ENCODE results near the gene RSBN1L.

RSBN1L gene

DNA sequence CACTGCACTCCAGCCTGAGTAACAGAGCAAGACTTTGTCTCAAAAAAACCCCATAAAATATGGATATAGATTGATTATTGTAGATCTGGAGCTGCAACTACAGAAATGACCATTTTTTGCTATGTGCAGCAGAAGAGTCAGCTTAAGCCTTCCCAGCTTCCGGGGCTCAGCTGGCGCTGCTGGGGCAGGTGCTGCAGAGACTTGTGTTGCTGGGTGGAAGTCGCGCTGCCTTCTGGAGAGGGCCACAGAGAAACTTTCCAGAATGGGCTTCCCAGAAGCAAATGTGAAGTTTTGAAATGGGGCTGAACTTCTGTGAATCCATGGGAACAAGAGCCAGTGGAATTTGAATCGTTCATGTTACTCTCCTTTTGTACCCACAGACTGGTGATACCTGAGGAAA lies 37.3 kb upstream of the RSBN1L start:
- TF ChIP-seq SIN3A (IDR thresholded peaks at IDR 0.05; ENCODE audit: borderline replicate concordance, insufficient read depth, low read length) (no peak), TAF1 (IDR thresholded peaks at IDR 0.05; ENCODE audit: borderline replicate concordance, insufficient read depth, low read length) (no peak), FOXP2 (optimal IDR thresholded peaks at IDR 0.05; ENCODE audit: borderline replicate concordance, extremely low read depth, extremely low read length, insufficient read depth) (no peak), POLR2AphosphoS5 (IDR thresholded peaks at IDR 0.05; ENCODE audit: low read depth, low read length) (no peak)
- TF ChIP-seq, protein P1, sequence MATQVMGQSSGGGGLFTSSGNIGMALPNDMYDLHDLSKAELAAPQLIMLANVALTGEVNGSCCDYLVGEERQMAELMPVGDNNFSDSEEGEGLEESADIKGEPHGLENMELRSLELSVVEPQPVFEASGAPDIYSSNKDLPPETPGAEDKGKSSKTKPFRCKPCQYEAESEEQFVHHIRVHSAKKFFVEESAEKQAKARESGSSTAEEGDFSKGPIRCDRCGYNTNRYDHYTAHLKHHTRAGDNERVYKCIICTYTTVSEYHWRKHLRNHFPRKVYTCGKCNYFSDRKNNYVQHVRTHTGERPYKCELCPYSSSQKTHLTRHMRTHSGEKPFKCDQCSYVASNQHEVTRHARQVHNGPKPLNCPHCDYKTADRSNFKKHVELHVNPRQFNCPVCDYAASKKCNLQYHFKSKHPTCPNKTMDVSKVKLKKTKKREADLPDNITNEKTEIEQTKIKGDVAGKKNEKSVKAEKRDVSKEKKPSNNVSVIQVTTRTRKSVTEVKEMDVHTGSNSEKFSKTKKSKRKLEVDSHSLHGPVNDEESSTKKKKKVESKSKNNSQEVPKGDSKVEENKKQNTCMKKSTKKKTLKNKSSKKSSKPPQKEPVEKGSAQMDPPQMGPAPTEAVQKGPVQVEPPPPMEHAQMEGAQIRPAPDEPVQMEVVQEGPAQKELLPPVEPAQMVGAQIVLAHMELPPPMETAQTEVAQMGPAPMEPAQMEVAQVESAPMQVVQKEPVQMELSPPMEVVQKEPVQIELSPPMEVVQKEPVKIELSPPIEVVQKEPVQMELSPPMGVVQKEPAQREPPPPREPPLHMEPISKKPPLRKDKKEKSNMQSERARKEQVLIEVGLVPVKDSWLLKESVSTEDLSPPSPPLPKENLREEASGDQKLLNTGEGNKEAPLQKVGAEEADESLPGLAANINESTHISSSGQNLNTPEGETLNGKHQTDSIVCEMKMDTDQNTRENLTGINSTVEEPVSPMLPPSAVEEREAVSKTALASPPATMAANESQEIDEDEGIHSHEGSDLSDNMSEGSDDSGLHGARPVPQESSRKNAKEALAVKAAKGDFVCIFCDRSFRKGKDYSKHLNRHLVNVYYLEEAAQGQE (IDR thresholded peaks at IDR 0.05; ENCODE audit: insufficient read depth in 1 of 2, low read depth in 2 of 2, low read length in 2 of 2): no peak

DNA sequence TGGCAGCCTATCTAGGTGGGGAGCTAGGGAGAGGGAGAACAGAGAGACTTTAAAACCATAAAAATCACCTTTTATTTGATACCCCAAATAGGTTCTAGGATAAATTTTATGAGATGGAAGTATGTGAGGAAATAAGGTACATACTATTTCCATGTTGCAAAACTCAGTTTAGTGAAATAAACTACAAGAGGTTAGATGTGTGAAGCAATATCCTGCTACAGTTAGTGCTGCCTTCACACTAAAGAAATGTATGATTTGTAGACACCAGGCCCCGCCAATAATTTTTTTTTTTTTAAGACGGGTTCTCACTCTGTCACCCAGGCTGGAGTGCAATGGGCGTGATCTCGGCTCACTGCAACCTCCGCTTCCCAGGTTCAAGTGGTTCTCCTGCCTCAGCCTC lies 34.4 kb upstream of the RSBN1L start:
- TF ChIP-seq POLR2AphosphoS5 (IDR thresholded peaks at IDR 0.05; ENCODE audit: low read depth, low read length): no peak
- no peak for TF ChIP-seq TAF1 (IDR thresholded peaks at IDR 0.05; ENCODE audit: borderline replicate concordance, insufficient read depth, low read length)
- TF ChIP-seq, protein P1 (IDR thresholded peaks at IDR 0.05; ENCODE audit: insufficient read depth in 1 of 2, low read depth in 2 of 2, low read length in 2 of 2): no peak
- TF ChIP-seq SIN3A (IDR thresholded peaks at IDR 0.05; ENCODE audit: borderline replicate concordance, insufficient read depth, low read length): no peak
- no peak for TF ChIP-seq FOXP2 (optimal IDR thresholded peaks at IDR 0.05; ENCODE audit: borderline replicate concordance, extremely low read depth, extremely low read length, insufficient read depth)

DNA sequence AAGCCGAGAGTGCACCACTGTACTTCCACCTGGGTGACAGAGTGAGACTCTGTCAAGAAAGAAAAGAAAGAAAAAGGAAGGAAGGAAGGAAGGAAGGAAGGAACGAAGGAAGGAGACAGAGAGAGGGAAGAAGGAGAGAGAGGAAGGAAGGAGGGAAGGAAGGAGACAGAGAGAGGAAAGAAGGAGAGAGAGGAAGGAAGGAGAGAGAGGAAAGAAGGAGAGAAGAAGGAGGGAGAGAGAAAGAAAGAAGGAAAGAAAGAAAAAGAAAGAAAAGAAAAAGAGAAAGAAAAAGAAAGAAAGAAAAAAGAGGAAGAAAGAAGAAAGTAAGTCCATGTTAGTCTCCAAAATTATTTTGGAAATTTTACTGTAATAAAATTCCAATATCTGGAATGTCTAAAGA lies 33.4 kb upstream of the RSBN1L start:
- no peak for TF ChIP-seq POLR2AphosphoS5 (IDR thresholded peaks at IDR 0.05; ENCODE audit: low read depth, low read length)
- no peak for TF ChIP-seq TAF1 (IDR thresholded peaks at IDR 0.05; ENCODE audit: borderline replicate concordance, insufficient read depth, low read length)
- TF ChIP-seq SIN3A (IDR thresholded peaks at IDR 0.05; ENCODE audit: borderline replicate concordance, insufficient read depth, low read length): no peak
- TF ChIP-seq FOXP2 (optimal IDR thresholded peaks at IDR 0.05; ENCODE audit: borderline replicate concordance, extremely low read depth, extremely low read length, insufficient read depth): no peak
- TF ChIP-seq, protein P1 (IDR thresholded peaks at IDR 0.05; ENCODE audit: insufficient read depth in 1 of 2, low read depth in 2 of 2, low read length in 2 of 2): no peak

- no peak for TF ChIP-seq POLR2AphosphoS5 (IDR thresholded peaks at IDR 0.05; ENCODE audit: low read depth, low read length)
- no peak for TF ChIP-seq TAF1 (IDR thresholded peaks at IDR 0.05; ENCODE audit: borderline replicate concordance, insufficient read depth, low read length)
- TF ChIP-seq, protein P1 (IDR thresholded peaks at IDR 0.05; ENCODE audit: insufficient read depth in 1 of 2, low read depth in 2 of 2, low read length in 2 of 2): no peak
- TF ChIP-seq FOXP2 (optimal IDR thresholded peaks at IDR 0.05; ENCODE audit: borderline replicate concordance, extremely low read depth, extremely low read length, insufficient read depth): no peak
- TF ChIP-seq SIN3A (IDR thresholded peaks at IDR 0.05; ENCODE audit: borderline replicate concordance, insufficient read depth, low read length): no peak
Observed at GRCh38 chr7:77664715-77665114, 31.5 kb upstream of the RSBN1L start.

DNA sequence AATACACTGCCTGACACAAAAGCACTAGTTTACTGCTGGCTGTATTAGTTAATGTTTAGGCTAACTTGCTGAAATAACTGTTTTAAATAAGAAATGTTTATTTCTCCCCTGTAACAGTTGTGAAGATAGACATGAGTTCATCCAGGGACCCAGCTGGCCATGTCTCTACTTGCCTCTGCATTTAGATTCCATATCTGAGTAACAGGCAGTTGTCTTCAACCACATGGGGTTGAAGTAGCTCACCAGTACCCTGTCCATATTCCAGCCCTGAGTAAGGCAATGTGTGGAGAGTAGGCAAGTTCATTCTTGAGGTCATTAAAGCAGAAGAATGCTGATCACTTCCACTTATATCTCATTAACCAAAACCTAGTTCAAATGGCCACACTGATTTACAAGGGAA lies 31.1 kb upstream of the RSBN1L start:
- TF ChIP-seq, protein P1 (IDR thresholded peaks at IDR 0.05; ENCODE audit: insufficient read depth in 1 of 2, low read depth in 2 of 2, low read length in 2 of 2): no peak
- TF ChIP-seq SIN3A (IDR thresholded peaks at IDR 0.05; ENCODE audit: borderline replicate concordance, insufficient read depth, low read length) (no peak), TAF1 (IDR thresholded peaks at IDR 0.05; ENCODE audit: borderline replicate concordance, insufficient read depth, low read length) (no peak), POLR2AphosphoS5 (IDR thresholded peaks at IDR 0.05; ENCODE audit: low read depth, low read length) (no peak), FOXP2 (optimal IDR thresholded peaks at IDR 0.05; ENCODE audit: borderline replicate concordance, extremely low read depth, extremely low read length, insufficient read depth) (no peak)
